Measurements from ENCODE around the gene ANKLE1.

The ANKLE1 gene

GRCh38 chr19:17322854-17323253 is 41.2 kb downstream of the ANKLE1 start:
- DNase-seq (ENCODE audit: low read depth), result no peak
- H3K4me3 ChIP-seq (ENCODE audit: control insufficient read depth, low read depth, low read length), result no peak overlapping the region
- no peak for TF ChIP-seq CTCF (IDR thresholded peaks at IDR 0.05; ENCODE audit: control insufficient read depth, insufficient read depth, low read depth, low read length, missing control alignments)

GRCh38 chr19:17323300-17323963 is 41.7 kb downstream of the ANKLE1 start:
- no peak for DNase-seq (ENCODE audit: low read depth)
- H3K4me3 ChIP-seq (ENCODE audit: control insufficient read depth, low read depth, low read length), result no peak overlapping the region
- TF ChIP-seq CTCF (IDR thresholded peaks at IDR 0.05; ENCODE audit: control insufficient read depth, insufficient read depth, low read depth, low read length, missing control alignments), result no peak

- no peak for TF ChIP-seq CTCF (IDR thresholded peaks at IDR 0.05; ENCODE audit: control insufficient read depth, insufficient read depth, low read depth, low read length, missing control alignments)
- H3K4me3 ChIP-seq (ENCODE audit: control insufficient read depth, low read depth, low read length), result no peak overlapping the region
- DNase-seq (ENCODE audit: low read depth), result no peak
Observed at GRCh38 chr19:17323964-17324332, 42.2 kb downstream of the ANKLE1 start.

GRCh38 chr19:17324357-17325114 is 42.8 kb downstream of the ANKLE1 start:
- TF ChIP-seq CTCF (IDR thresholded peaks at IDR 0.05; ENCODE audit: control insufficient read depth, insufficient read depth, low read depth, low read length, missing control alignments), result no peak
- no peak for DNase-seq (ENCODE audit: low read depth)
- H3K4me3 ChIP-seq (ENCODE audit: control insufficient read depth, low read depth, low read length), result no peak overlapping the region

- H3K4me3 ChIP-seq (ENCODE audit: control insufficient read depth, low read depth, low read length), result no peak overlapping the region
- no peak for TF ChIP-seq CTCF (IDR thresholded peaks at IDR 0.05; ENCODE audit: control insufficient read depth, insufficient read depth, low read depth, low read length, missing control alignments)
- DNase-seq (ENCODE audit: low read depth), result no peak
Observed at GRCh38 chr19:17325133-17325532, 43.4 kb downstream of the ANKLE1 start.

- TF ChIP-seq CTCF (IDR thresholded peaks at IDR 0.05; ENCODE audit: control insufficient read depth, insufficient read depth, low read depth, low read length, missing control alignments), result no peak
- no peak overlapping the region for H3K4me3 ChIP-seq (ENCODE audit: control insufficient read depth, low read depth, low read length)
Observed at GRCh38 chr19:17325881-17326594, 44.3 kb downstream of the ANKLE1 start.

More at GRCh38 chr19:17325881-17326594, 44.3 kb downstream of the ANKLE1 start:
- no peak for DNase-seq (ENCODE audit: low read depth)
